ENCODE data around the gene NRXN3.

NRXN3 gene

DNA sequence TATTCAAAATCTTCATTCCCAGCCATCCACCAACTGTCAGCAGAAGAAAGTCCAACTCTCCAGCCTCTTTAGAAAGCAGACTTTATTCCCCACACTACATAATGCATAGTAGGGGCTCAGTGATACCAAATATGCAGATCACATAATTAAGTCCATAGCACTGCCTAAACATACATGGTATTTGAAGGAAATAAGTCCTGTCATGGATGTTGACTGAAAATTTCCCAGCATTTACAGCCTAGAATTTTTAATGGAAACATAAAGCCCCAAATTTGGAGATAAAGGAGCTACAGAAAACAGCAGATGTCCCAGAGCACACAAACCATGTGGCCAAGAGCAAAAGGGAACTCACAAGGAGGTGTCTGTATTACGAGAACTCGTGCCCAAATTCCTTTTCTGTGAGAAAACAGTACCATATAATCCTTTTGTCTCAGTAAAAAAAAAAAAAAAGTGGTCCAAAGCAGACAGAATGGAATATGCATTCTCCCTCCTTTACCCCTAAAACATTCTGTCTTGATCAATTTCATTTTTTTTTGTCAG lies 920.5 kb downstream of the NRXN3 start:
- TF ChIP-seq, protein P1, sequence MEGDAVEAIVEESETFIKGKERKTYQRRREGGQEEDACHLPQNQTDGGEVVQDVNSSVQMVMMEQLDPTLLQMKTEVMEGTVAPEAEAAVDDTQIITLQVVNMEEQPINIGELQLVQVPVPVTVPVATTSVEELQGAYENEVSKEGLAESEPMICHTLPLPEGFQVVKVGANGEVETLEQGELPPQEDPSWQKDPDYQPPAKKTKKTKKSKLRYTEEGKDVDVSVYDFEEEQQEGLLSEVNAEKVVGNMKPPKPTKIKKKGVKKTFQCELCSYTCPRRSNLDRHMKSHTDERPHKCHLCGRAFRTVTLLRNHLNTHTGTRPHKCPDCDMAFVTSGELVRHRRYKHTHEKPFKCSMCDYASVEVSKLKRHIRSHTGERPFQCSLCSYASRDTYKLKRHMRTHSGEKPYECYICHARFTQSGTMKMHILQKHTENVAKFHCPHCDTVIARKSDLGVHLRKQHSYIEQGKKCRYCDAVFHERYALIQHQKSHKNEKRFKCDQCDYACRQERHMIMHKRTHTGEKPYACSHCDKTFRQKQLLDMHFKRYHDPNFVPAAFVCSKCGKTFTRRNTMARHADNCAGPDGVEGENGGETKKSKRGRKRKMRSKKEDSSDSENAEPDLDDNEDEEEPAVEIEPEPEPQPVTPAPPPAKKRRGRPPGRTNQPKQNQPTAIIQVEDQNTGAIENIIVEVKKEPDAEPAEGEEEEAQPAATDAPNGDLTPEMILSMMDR (IDR thresholded peaks at IDR 0.05; ENCODE audit: insufficient read depth, low read length, poor library complexity, severe bottlenecking), result no peak
- Histone ChIP-seq H3K27me3 (replicated peaks; ENCODE audit: control insufficient read depth, insufficient read depth, low read length) (no peaks in the 10 kb centered on the region), H3K4me3 (replicated peaks; ENCODE audit: low read depth, low read length) (no peak overlapping the region), H3K36me3 (ENCODE audit: control insufficient read depth, insufficient read depth, low read length) (no peaks in the 10 kb centered on the region)
- no peak for DNase-seq (ENCODE audit: extremely low read depth, insufficient read length)

DNA sequence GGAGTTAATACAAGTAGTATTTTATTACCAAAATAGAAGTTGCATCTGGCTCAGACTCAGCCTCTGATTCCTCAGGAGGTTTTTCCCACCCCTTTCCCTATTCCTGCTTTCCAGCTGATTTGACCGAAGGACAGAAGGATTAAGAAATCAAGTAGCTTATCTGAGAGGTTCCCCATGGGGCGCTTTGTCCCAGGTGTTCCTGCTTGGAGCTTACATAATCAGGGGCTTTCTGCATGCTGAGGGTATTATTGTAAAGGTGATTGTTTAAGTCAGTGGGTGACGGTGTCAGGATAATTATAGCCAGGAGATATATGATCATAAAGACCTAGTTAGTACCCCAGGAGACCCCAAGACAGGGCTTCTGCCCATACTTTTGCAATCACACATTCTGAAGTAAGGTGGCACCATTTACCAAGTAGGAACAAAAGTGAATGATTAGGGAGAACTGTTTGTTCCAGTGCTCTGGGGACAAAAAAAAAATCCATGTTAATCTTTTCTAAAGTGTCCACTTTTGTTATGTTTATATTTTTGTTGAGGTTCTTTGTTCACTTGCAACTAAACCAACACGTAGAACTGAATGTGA lies 921.3 kb downstream of the NRXN3 start:
- DNase-seq (ENCODE audit: extremely low read depth, insufficient read length), result no peak
- H3K4me3 ChIP-seq (replicated peaks; ENCODE audit: low read depth, low read length), result no peak overlapping the region
- no peaks in the 10 kb centered on the region for H3K27me3 ChIP-seq (replicated peaks; ENCODE audit: control insufficient read depth, insufficient read depth, low read length)
- TF ChIP-seq, protein P1 (IDR thresholded peaks at IDR 0.05; ENCODE audit: insufficient read depth, low read length, poor library complexity, severe bottlenecking), result no peak
- no peaks in the 10 kb centered on the region for H3K36me3 ChIP-seq (ENCODE audit: control insufficient read depth, insufficient read depth, low read length)

DNA sequence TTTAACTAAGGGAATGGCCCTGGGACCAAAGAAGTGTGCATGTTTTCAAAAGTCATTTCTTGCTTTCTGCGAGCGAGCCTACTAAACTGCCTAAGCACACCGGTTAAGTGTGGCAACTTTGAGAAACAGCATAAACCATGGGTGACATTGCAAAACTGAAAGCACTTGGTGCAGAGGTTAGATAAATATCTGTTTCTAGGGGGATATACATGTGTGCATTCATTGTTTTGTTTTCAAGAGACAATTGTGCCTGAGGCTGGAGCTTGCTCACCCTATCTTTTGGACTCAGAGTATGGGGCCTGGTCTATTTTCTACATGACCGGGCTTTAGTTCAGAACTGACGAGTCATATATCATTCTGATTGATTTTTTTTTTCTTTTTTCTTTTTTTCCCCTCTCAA lies 923.4 kb downstream of the NRXN3 start:
- no peaks in the 10 kb centered on the region for H3K27me3 ChIP-seq (replicated peaks; ENCODE audit: control insufficient read depth, insufficient read depth, low read length)
- H3K4me3 ChIP-seq (replicated peaks; ENCODE audit: low read depth, low read length), result no peak overlapping the region
- TF ChIP-seq, protein P1 (IDR thresholded peaks at IDR 0.05; ENCODE audit: insufficient read depth, low read length, poor library complexity, severe bottlenecking), result no peak
- no peak for DNase-seq (ENCODE audit: extremely low read depth, insufficient read length)
- H3K36me3 ChIP-seq (ENCODE audit: control insufficient read depth, insufficient read depth, low read length), result no peaks in the 10 kb centered on the region

DNA sequence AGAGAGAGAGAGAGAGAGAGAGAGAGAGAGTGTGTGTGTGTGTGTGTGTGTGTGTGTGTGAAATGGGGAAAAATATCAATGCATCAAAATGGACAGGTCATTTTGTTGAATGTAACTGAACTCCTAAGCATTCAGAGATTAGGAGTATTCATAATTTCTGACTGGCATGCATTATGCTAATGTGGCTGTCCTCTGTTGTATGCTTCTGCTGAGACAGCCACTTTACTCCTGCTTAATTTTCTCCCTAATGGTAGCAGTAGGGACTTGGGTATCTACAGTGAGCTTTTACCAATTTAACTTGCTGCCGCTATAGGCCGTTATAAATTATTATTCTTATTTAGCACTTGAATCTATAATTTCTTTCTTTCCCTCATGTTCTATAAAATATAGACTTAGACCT lies 924.8 kb downstream of the NRXN3 start:
- DNase-seq (ENCODE audit: extremely low read depth, insufficient read length), result no peak

DNA sequence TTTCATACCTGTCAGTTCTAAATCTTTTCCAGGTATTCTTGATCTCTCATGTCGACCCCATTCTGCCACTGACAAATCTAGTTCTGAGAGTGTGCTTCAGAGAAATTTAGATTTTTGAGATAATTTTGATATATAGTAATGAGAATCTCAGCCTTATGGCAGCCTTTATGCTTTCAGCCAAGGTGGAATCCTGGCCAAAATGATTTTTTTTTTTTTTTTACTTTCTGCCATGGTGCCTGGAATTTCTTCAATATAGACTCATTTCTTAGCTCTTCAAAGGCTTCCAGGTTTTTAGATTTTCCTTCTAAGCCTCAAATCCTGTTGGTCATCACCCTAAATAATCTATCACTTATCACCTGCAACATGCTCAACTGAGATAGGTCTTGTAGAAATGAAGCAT lies 926.6 kb downstream of the NRXN3 start:
- Histone ChIP-seq H3K4me3 (replicated peaks; ENCODE audit: low read depth, low read length) (no peak overlapping the region), H3K27me3 (replicated peaks; ENCODE audit: control insufficient read depth, insufficient read depth, low read length) (no peaks in the 10 kb centered on the region), H3K36me3 (ENCODE audit: control insufficient read depth, insufficient read depth, low read length) (no peaks in the 10 kb centered on the region)
- TF ChIP-seq, protein P1 (IDR thresholded peaks at IDR 0.05; ENCODE audit: insufficient read depth, low read length, poor library complexity, severe bottlenecking), result no peak
- no peak for DNase-seq (ENCODE audit: extremely low read depth, insufficient read length)

More for the DNA sequence above, 924.8 kb downstream of the NRXN3 start:
- Histone ChIP-seq H3K4me3 (replicated peaks; ENCODE audit: low read depth, low read length) (no peak overlapping the region), H3K27me3 (replicated peaks; ENCODE audit: control insufficient read depth, insufficient read depth, low read length) (no peaks in the 10 kb centered on the region), H3K36me3 (ENCODE audit: control insufficient read depth, insufficient read depth, low read length) (no peaks in the 10 kb centered on the region)
- TF ChIP-seq, protein P1 (IDR thresholded peaks at IDR 0.05; ENCODE audit: insufficient read depth, low read length, poor library complexity, severe bottlenecking), result no peak

DNA sequence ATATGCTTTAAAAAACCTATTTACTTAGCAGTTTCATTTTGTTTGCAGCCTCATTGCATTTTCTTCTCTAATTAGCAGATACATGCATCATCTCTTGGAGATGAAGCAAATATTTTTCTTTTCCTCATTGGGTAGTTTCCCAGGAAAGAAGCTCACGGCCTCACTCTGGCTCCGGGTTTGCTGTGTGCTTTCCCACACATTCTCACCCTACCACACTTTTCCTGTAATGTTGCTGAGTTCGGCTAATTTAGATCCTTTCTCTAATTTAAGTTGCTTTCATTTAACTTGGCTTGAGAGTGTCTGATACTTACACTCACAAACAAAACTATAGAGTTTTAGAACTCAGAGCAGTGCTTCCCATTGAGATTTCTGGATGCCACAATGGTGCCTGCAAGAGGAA lies 928.2 kb downstream of the NRXN3 start:
- TF ChIP-seq, protein P1 (IDR thresholded peaks at IDR 0.05; ENCODE audit: insufficient read depth, low read length, poor library complexity, severe bottlenecking), result no peak
- no peak for DNase-seq (ENCODE audit: extremely low read depth, insufficient read length)
- Histone ChIP-seq H3K27me3 (replicated peaks; ENCODE audit: control insufficient read depth, insufficient read depth, low read length) (no peaks in the 10 kb centered on the region), H3K36me3 (ENCODE audit: control insufficient read depth, insufficient read depth, low read length) (no peaks in the 10 kb centered on the region), H3K4me3 (replicated peaks; ENCODE audit: low read depth, low read length) (no peak overlapping the region)

Data from GM06990 (cell line).